IMR-90 (cell line): ENCODE data around the gene TDP2. TPM values are rescaled to one million over a fixed set of nuclear protein-coding genes. Genes with fewer than 3 reads are reported as not detected.

Experiments used
- ATAC-seq: fragments of 200-7000 bp; cut with Tn5 transposase; 2 replicates; pipeline ENCODE4 v1.9.1; 2020; ENCODE audit warnings: low read depth, mild to moderate bottlenecking, moderate library complexity
- BruUV-seq: library from RNA; stranded (reverse); fragments of 400-500 nt; replicated peaks from 2 replicates; lab custom pipeline; 2021; lab: Mats Ljungman, UMichigan
- CTCF ChIA-PET: fragments of 300-600 bp; formaldehyde crosslinking; extraction: SDS; loops from one replicate; lab custom pipeline; 2021; ENCODE audit warnings: antibody characterized with exemption; lab: Yijun Ruan, JAX
- POLR2A ChIA-PET: fragments of 300-600 bp; sonication (Branson Sonifier 250); formaldehyde crosslinking; loops from one replicate; lab custom pipeline; 2022; ENCODE audit warnings: antibody characterized with exemption; ENCODE audit not compliant: unreplicated experiment; lab: Charles Lee
- DNase-seq: peaks from one replicate; pipeline ENCODE4 v3.0.0; 2013
- H2AFZ ChIP-seq: replicated peaks from 2 replicates; pipeline ENCODE3; 2013; ENCODE audit warnings: low read length, mild to moderate bottlenecking; ENCODE audit not compliant: poor library complexity
- H2AK5ac ChIP-seq: 2 replicates; pipeline ENCODE4 v1.6.1; 2013; ENCODE audit warnings: low read depth, low read length, inconsistent platforms
- H2AK9ac ChIP-seq: replicated peaks from 2 replicates; pipeline ENCODE3; 2013; ENCODE audit warnings: mild to moderate bottlenecking, low read depth, low read length, moderate library complexity; ENCODE audit not compliant: poor library complexity
- H2BK120ac ChIP-seq: 2 replicates; pipeline ENCODE4 v1.6.1; 2013; ENCODE audit warnings: low read depth, low read length, inconsistent platforms
- H2BK15ac ChIP-seq: 3 replicates; pipeline ENCODE4 v1.6.1; 2013; ENCODE audit warnings: low read depth, low read length, inconsistent platforms
- H2BK20ac ChIP-seq: 2 replicates; pipeline ENCODE4 v1.6.1; 2013; ENCODE audit warnings: low read depth, mild to moderate bottlenecking, inconsistent platforms, low read length, moderate library complexity
- H2BK5ac ChIP-seq: 2 replicates; pipeline ENCODE4 v1.6.1; 2013; ENCODE audit warnings: mild to moderate bottlenecking, low read depth, low read length, inconsistent platforms; ENCODE audit not compliant: poor library complexity, severe bottlenecking
- H3K14ac ChIP-seq: replicated peaks from 2 replicates; pipeline ENCODE4 v1.6.1; 2013; ENCODE audit warnings: low read depth, low read length, inconsistent platforms
- H3K18ac ChIP-seq: 2 replicates; pipeline ENCODE4 v1.6.1; 2013; ENCODE audit warnings: low read depth, low read length, control low read depth
- H3K23ac ChIP-seq: 2 replicates; pipeline ENCODE4 v1.6.1; 2013; ENCODE audit warnings: low read depth, low read length, inconsistent platforms
- H3K27ac ChIP-seq: 2 replicates; pipeline ENCODE4 v1.5.1; 2013; ENCODE audit warnings: mild to moderate bottlenecking, control low read depth, low read length; ENCODE audit not compliant: insufficient read depth
- H3K27me3 ChIP-seq: 2 replicates; pipeline ENCODE4 v1.6.1; 2013; ENCODE audit warnings: low read length; ENCODE audit not compliant: control insufficient read depth, insufficient read depth
- H3K36me3 ChIP-seq: 2 replicates; pipeline ENCODE4 v1.6.1; 2013; ENCODE audit warnings: low read length, mixed read lengths; ENCODE audit not compliant: control insufficient read depth, insufficient read depth
- H3K4ac ChIP-seq: 2 replicates; pipeline ENCODE4 v1.6.1; 2013; ENCODE audit warnings: low read depth, low read length, inconsistent platforms
- H3K4me1 ChIP-seq: 2 replicates; pipeline ENCODE4 v1.6.1; 2013; ENCODE audit warnings: low read length, mixed read lengths; ENCODE audit not compliant: control insufficient read depth, insufficient read depth
- H3K4me2 ChIP-seq: 2 replicates; pipeline ENCODE4 v1.6.1; 2013; ENCODE audit warnings: low read depth, mild to moderate bottlenecking, control low read depth, low read length, moderate library complexity
- H3K4me3 ChIP-seq: 2 replicates; pipeline ENCODE4 v1.5.1; 2013; ENCODE audit warnings: low read depth, mild to moderate bottlenecking, control low read depth, low read length, moderate library complexity; ENCODE audit not compliant: insufficient read depth
- H3K56ac ChIP-seq: 2 replicates; pipeline ENCODE4 v1.6.1; 2013; ENCODE audit warnings: low read length, inconsistent platforms; ENCODE audit not compliant: insufficient read depth; ENCODE audit errors: extremely low read depth
- H3K79me1 ChIP-seq, 2 experiments: 2 replicates each; pipeline ENCODE4 v1.6.1; 2013; ENCODE audit warnings: low read length in 2 of 2, inconsistent platforms in 1 of 2, low read depth in 1 of 2
- H3K9ac ChIP-seq: 2 replicates; pipeline ENCODE4 v1.6.1; 2013; ENCODE audit warnings: low read depth, low read length, control low read depth
- H3K9me1 ChIP-seq: 2 replicates; pipeline ENCODE4 v1.6.1; 2013; ENCODE audit warnings: low read length, inconsistent platforms; ENCODE audit not compliant: insufficient read depth
- H3K9me3 ChIP-seq: 2 replicates; pipeline ENCODE4 v1.6.1; 2013; ENCODE audit warnings: low read length; ENCODE audit not compliant: control insufficient read depth, insufficient read depth
- H4K20me1 ChIP-seq: 2 replicates; pipeline ENCODE4 v1.6.1; 2013; ENCODE audit warnings: low read length, inconsistent platforms; ENCODE audit not compliant: insufficient read depth
- H4K5ac ChIP-seq: 2 replicates; pipeline ENCODE4 v1.6.1; 2013; ENCODE audit warnings: mild to moderate bottlenecking, low read depth, low read length, control low read depth
- H4K8ac ChIP-seq, 2 experiments: 2 replicates each; pipeline ENCODE4 v1.6.1; 2013; ENCODE audit warnings: low read depth in 2 of 2, low read length in 2 of 2, control low read depth in 1 of 2, inconsistent platforms in 1 of 2
- H4K91ac ChIP-seq: 2 replicates; pipeline ENCODE4 v1.6.1; 2013; ENCODE audit warnings: low read depth, low read length, inconsistent platforms; ENCODE audit not compliant: insufficient read depth
- BHLHE40 ChIP-seq: fragments of 150-350 bp; IDR thresholded peaks from 2 replicates; pipeline ENCODE4 v1.6.1; 2016; ENCODE audit warnings: mild to moderate bottlenecking, low read depth, low read length
- CEBPB ChIP-seq: IDR thresholded peaks from 2 replicates; pipeline ENCODE4 v1.6.1; 2012; ENCODE audit warnings: low read depth, low read length, improper control_type of control experiment
- CHD1 ChIP-seq: IDR thresholded peaks from 2 replicates; pipeline ENCODE4 v1.6.1; 2012; ENCODE audit warnings: low read depth, low read length, improper control_type of control experiment
- MAFK ChIP-seq: IDR thresholded peaks from 2 replicates; pipeline ENCODE4 v1.6.1; 2012; ENCODE audit warnings: low read depth, low read length, improper control_type of control experiment
- MAZ ChIP-seq: IDR thresholded peaks from 2 replicates; pipeline ENCODE4 v1.6.1; 2012; ENCODE audit warnings: low read depth, mild to moderate bottlenecking, low read length, improper control_type of control experiment, moderate library complexity, borderline replicate concordance
- MXI1 ChIP-seq: IDR thresholded peaks from 2 replicates; pipeline ENCODE4 v1.6.1; 2012; ENCODE audit warnings: low read depth, mild to moderate bottlenecking, low read length, moderate library complexity, borderline replicate concordance
- NFE2L2 ChIP-seq: fragments of 150-350 bp; IDR thresholded peaks from 2 replicates; pipeline ENCODE4 v1.6.1; 2016; ENCODE audit warnings: low read depth, mild to moderate bottlenecking, low read length
- POLR2A ChIP-seq: IDR thresholded peaks from 2 replicates; pipeline ENCODE4 v1.6.1; 2012; ENCODE audit warnings: mild to moderate bottlenecking, low read depth, low read length
- RAD21 ChIP-seq: IDR thresholded peaks from 2 replicates; pipeline ENCODE4 v1.6.1; 2012; ENCODE audit warnings: low read length, improper control_type of control experiment
- RCOR1 ChIP-seq: IDR thresholded peaks from 2 replicates; pipeline ENCODE4 v1.6.1; 2012; ENCODE audit warnings: mild to moderate bottlenecking, low read length, improper control_type of control experiment; ENCODE audit not compliant: insufficient replicate concordance
- RFX5 ChIP-seq: IDR thresholded peaks from 2 replicates; pipeline ENCODE4 v1.8.0; 2012; ENCODE audit warnings: low read depth, mild to moderate bottlenecking, low read length, moderate library complexity
- SMC3 ChIP-seq: fragments of 150-350 bp; IDR thresholded peaks from 2 replicates; pipeline ENCODE4 v1.6.1; 2016; ENCODE audit warnings: low read depth, mild to moderate bottlenecking, antibody characterized with exemption, low read length, moderate library complexity
- WGBS, 2 experiments: methylation state at CpG; one replicate each; pipeline versions ENCODE4 v1.1.5 to v1.1.7; 2013; ENCODE audit warnings: missing lambda C conversion rate in 2 of 2; ENCODE audit not compliant: insufficient read length in 1 of 2; ENCODE audit errors: extremely low coverage in 2 of 2; 5-methylcytosine and 5-hydroxymethylcytosine counted together
- dilution Hi-C: fragments of 300-500 bp; cut with HindIII; formaldehyde crosslinking; loops from one replicate; pipeline ENCODE4 v1.14.3; 2018; ENCODE audit warnings: low sequenced_read_pairs; ENCODE audit not compliant: unreplicated experiment
- in situ Hi-C: fragments of 300-500 bp; cut with MboI; formaldehyde crosslinking; loops from 3 replicates; pipeline ENCODE4 v1.14.3; 2019; ENCODE audit warnings: low sequenced_read_pairs, inconsistent platforms, mixed read lengths
- intact Hi-C: fragments of 100-400 bp; cut with micrococcal nuclease; formaldehyde crosslinking; loops from 2 replicates; pipeline ENCODE4 v1.10.0; 2022
- polyA plus RNA-seq, 3 experiments: library from polyadenylated mRNA; depleted of rRNA; stranded (reverse); fragments of >200 nt; gene quantifications; 2 replicates each; pipeline ENCODE4 v1.2.3, GENCODE V29; 2012; ENCODE audit warnings: low replicate concordance in 1 of 3
- total RNA-seq: library from RNA; depleted of rRNA; stranded (reverse); fragments of >200 nt; gene quantifications from 2 replicates; pipeline ENCODE4 v1.2.3, GENCODE V29; 2012
- TF ChIP-seq, protein P1 (sequence below): fragments of 150-350 bp; IDR thresholded peaks from 2 replicates; pipeline ENCODE4 v1.6.1; 2016; ENCODE audit warnings: low read depth, mild to moderate bottlenecking, low read length, moderate library complexity, borderline replicate concordance
- TF ChIP-seq, protein P2 (sequence below): fragments of 150-350 bp; IDR thresholded peaks from 2 replicates; pipeline ENCODE4 v1.6.1; 2017; ENCODE audit warnings: mild to moderate bottlenecking, antibody characterized with exemption, low read length, low read depth
- TF ChIP-seq, protein P3 (sequence below): conservative IDR thresholded peaks from 2 replicates; pipeline ENCODE4 v1.5.1; 2012; ENCODE audit warnings: mild to moderate bottlenecking, low read depth, low read length, improper control_type of control experiment

The TDP2 gene
- total and polyA plus RNA-seq, 2 of the 4 experiments (the other 2 are of a cell fraction), result 13.6 to 22.8 TPM

GRCh38 chr6:24614043-24614420, 52.7 kb downstream of the TDP2 start:
- no peak overlapping the region for H3K4me3 ChIP-seq
- CTCF ChIA-PET, result no interaction called here
- no peak overlapping the region for H3K4ac ChIP-seq
- no peak overlapping the region for H2BK5ac ChIP-seq
- no peak overlapping the region for H4K8ac ChIP-seq
- WGBS, 2 experiments, result 30% methylated on average over 2 of the region's 7 CpGs; no CpG with 5 or more reads in 1 of the 2 experiments
- BruUV-seq, result no TSS peak
- H2BK20ac ChIP-seq, result no peak overlapping the region
- H3K9me1 ChIP-seq, result no peaks in the 10 kb centered on the region
- peaks cover 4% of the 10 kb centered on the region for H3K27me3 ChIP-seq
- TF ChIP-seq CEBPB (no peak), BHLHE40 (no peak), NFE2L2 (no peak), SMC3 (no peak), POLR2A (no peak), RFX5 (no peak), RCOR1 (no peak), MAFK (no peak), CHD1 (no peak), MAZ (no peak), MXI1 (no peak), RAD21 (no peak)
- TF ChIP-seq, protein P1, sequence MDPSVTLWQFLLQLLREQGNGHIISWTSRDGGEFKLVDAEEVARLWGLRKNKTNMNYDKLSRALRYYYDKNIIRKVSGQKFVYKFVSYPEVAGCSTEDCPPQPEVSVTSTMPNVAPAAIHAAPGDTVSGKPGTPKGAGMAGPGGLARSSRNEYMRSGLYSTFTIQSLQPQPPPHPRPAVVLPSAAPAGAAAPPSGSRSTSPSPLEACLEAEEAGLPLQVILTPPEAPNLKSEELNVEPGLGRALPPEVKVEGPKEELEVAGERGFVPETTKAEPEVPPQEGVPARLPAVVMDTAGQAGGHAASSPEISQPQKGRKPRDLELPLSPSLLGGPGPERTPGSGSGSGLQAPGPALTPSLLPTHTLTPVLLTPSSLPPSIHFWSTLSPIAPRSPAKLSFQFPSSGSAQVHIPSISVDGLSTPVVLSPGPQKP, result no peak
- TF ChIP-seq, protein P2, sequence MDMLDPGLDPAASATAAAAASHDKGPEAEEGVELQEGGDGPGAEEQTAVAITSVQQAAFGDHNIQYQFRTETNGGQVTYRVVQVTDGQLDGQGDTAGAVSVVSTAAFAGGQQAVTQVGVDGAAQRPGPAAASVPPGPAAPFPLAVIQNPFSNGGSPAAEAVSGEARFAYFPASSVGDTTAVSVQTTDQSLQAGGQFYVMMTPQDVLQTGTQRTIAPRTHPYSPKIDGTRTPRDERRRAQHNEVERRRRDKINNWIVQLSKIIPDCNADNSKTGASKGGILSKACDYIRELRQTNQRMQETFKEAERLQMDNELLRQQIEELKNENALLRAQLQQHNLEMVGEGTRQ, result no peak
- TF ChIP-seq, protein P3, sequence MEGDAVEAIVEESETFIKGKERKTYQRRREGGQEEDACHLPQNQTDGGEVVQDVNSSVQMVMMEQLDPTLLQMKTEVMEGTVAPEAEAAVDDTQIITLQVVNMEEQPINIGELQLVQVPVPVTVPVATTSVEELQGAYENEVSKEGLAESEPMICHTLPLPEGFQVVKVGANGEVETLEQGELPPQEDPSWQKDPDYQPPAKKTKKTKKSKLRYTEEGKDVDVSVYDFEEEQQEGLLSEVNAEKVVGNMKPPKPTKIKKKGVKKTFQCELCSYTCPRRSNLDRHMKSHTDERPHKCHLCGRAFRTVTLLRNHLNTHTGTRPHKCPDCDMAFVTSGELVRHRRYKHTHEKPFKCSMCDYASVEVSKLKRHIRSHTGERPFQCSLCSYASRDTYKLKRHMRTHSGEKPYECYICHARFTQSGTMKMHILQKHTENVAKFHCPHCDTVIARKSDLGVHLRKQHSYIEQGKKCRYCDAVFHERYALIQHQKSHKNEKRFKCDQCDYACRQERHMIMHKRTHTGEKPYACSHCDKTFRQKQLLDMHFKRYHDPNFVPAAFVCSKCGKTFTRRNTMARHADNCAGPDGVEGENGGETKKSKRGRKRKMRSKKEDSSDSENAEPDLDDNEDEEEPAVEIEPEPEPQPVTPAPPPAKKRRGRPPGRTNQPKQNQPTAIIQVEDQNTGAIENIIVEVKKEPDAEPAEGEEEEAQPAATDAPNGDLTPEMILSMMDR, result no peak
- no peak overlapping the region for H4K91ac ChIP-seq
- H3K36me3 ChIP-seq, result no peaks in the 10 kb centered on the region
- in situ Hi-C loops (no loop called here), intact Hi-C loops (no loop called here), dilution Hi-C loops (no loop called here)
- H3K9ac ChIP-seq, result no peak overlapping the region
- ATAC-seq, result no peak
- H3K79me1 ChIP-seq, result no peaks in the 10 kb centered on the region
- no peak overlapping the region for H2AFZ ChIP-seq
- H3K27ac ChIP-seq, result no peak overlapping the region
- H3K23ac ChIP-seq, result no peak overlapping the region
- H2AK5ac ChIP-seq, result no peak overlapping the region
- no peaks in the 10 kb centered on the region for H3K4me1 ChIP-seq
- H3K4me2 ChIP-seq, result no peak overlapping the region
- H3K18ac ChIP-seq, result no peak overlapping the region
- no peak overlapping the region for H2AK9ac ChIP-seq
- no peak for DNase-seq
- H4K20me1 ChIP-seq, result no peaks in the 10 kb centered on the region
- no peak overlapping the region for H2BK120ac ChIP-seq
- POLR2A ChIA-PET, result no interaction called here
- H2BK15ac ChIP-seq, result no peak overlapping the region
- no peak overlapping the region for H3K14ac ChIP-seq
- no peaks in the 10 kb centered on the region for H3K9me3 ChIP-seq
- no peak overlapping the region for H3K56ac ChIP-seq
- H4K5ac ChIP-seq, result no peak overlapping the region
